ENCODE data around the gene FCN2. TPM values are rescaled to one million over a fixed set of nuclear protein-coding genes. Genes with fewer than 3 reads are reported as not detected.

Gene FCN2
- total RNA-seq, 1 donor, result not detected

DNA sequence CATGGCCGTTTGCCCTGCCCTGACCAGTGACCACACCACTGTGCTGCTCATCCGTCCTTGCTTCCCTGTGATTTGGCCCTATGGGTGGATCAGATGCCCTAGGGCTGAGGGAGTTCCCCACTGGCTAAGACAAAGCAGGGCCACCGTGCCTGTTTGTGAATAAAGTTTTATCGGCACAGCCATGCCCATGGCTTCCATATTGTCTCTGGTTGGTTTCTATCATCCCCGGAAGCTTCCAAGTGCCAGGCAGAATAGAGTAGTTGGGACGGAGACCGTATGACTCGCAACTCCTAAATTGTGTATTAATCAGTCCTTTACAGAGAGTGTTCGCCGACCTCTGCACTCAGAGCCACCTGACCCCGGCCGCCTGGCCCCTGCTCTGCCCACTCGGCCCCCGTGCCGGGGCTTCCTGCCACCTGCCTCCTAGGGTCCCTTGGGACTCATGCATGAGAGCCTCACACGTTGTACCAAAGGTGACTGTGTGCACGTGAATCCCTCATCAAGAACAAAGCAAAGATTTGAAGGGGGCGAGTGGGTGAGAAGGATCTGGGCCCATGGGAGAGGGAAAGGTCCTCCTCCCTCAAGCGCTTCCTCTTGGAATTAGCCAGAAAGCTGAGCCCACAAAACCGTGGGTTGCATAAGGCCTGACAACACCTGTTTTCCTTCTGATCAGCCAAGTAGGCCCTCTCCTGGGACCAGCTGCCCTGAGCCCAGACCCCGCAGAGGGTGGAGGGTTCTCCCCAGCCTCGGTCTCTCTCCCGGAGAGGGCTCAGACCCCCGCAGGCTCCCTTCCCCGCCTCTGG lies 11.7 kb upstream of the FCN2 start:
- Histone ChIP-seq H3K4me2 (ENCODE audit: insufficient read depth, low read length) (no peak overlapping the region), H3K4me3 (ENCODE audit: insufficient read depth, low read length) (no peak overlapping the region), H3K27me3 (ENCODE audit: insufficient read depth, low read length) (peaks cover 10% of the 10 kb centered on the region), H3K4me1 (ENCODE audit: insufficient read depth, low read length) (peaks cover 3% of the 10 kb centered on the region), H3K27ac (ENCODE audit: low read depth, low read length) (no peak overlapping the region), H4K20me1 (ENCODE audit: insufficient read depth, low read length) (no peaks in the 10 kb centered on the region), H3K9me3 (ENCODE audit: low read depth, low read length) (no peaks in the 10 kb centered on the region), H3K36me3 (ENCODE audit: insufficient read depth, low read length) (no peaks in the 10 kb centered on the region), H3K79me2 (ENCODE audit: insufficient read depth, low read length) (no peaks in the 10 kb centered on the region), H2AFZ (ENCODE audit: low read length) (no peak overlapping the region)
- DNase-seq (ENCODE audit: insufficient read length, low spot score, missing footprints), result no peak
- TF ChIP-seq, protein P1, sequence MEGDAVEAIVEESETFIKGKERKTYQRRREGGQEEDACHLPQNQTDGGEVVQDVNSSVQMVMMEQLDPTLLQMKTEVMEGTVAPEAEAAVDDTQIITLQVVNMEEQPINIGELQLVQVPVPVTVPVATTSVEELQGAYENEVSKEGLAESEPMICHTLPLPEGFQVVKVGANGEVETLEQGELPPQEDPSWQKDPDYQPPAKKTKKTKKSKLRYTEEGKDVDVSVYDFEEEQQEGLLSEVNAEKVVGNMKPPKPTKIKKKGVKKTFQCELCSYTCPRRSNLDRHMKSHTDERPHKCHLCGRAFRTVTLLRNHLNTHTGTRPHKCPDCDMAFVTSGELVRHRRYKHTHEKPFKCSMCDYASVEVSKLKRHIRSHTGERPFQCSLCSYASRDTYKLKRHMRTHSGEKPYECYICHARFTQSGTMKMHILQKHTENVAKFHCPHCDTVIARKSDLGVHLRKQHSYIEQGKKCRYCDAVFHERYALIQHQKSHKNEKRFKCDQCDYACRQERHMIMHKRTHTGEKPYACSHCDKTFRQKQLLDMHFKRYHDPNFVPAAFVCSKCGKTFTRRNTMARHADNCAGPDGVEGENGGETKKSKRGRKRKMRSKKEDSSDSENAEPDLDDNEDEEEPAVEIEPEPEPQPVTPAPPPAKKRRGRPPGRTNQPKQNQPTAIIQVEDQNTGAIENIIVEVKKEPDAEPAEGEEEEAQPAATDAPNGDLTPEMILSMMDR (IDR thresholded peaks at IDR 0.05; ENCODE audit: extremely low read depth, low read depth, low read length), result no peak

DNA sequence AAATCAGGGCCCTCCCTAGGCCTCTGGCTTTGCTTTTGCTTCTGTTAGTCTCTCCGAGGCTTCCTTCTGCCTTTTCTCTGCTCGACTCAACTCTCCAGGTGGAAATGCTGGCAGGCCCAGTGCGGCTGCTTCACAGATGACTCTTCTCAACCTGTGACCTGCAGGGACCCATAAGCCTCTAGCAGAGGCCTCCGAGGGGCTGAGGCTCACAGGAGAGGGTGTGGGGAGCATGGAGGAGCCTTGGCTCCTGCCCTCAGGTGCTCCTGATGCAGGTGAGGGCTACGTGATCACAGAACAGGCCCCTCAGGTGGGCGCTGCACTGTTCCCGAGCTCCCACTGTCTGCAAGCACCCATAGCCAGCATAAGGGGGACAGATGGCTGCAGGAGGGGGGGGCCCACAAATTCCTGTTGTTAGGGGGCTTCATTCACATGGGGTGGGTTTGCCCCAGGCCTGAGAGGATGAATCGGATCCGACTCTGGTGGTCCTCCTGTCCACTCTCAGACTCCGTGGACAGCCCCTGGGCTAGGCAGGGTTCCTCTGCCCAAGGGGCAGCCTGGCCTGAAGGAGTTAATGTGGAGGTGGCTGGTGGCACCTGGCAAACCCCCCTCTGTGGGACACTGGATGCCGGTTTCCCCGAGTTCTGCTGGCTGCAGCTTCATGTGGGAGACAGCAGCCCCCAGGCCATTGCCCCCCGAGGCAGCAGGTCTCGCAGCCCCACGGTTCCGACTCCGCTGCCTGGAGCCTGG lies 10.9 kb upstream of the FCN2 start:
- DNase-seq (ENCODE audit: insufficient read length, low spot score, missing footprints), result peak; percentile 56
- no peaks in the 10 kb centered on the region for H3K4me1 ChIP-seq (ENCODE audit: insufficient read depth, low read length)
- TF ChIP-seq, protein P1 (IDR thresholded peaks at IDR 0.05; ENCODE audit: extremely low read depth, low read depth, low read length), result no peak

DNA sequence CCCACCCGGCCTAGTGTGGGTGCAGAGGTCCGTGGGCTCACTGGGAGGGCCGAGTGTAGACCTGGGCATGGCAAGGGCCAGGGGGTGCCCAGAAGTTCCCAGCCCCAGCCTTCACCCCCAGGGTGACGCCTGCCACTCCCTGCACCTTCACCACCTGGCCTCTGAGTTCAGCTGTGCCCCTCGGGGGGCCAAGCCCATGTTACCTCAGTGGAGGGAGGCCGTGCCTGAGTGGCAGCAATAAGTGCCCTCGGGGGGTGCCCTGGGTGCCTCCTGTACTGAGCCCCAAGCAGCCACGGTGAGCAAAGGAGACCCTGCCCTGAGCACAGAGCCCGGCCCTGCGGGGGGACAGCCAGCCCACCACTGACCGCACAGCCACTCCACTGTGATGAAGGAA lies 10.3 kb upstream of the FCN2 start:
- Histone ChIP-seq H3K27me3 (ENCODE audit: insufficient read depth, low read length) (peaks cover 7% of the 10 kb centered on the region), H2AFZ (ENCODE audit: low read length) (no peak overlapping the region), H3K4me3 (ENCODE audit: insufficient read depth, low read length) (no peak overlapping the region), H4K20me1 (ENCODE audit: insufficient read depth, low read length) (no peaks in the 10 kb centered on the region), H3K9me3 (ENCODE audit: low read depth, low read length) (no peaks in the 10 kb centered on the region), H3K27ac (ENCODE audit: low read depth, low read length) (no peak overlapping the region), H3K36me3 (ENCODE audit: insufficient read depth, low read length) (no peaks in the 10 kb centered on the region), H3K79me2 (ENCODE audit: insufficient read depth, low read length) (no peaks in the 10 kb centered on the region), H3K4me1 (ENCODE audit: insufficient read depth, low read length) (no peaks in the 10 kb centered on the region), H3K4me2 (ENCODE audit: insufficient read depth, low read length) (no peak overlapping the region)
- TF ChIP-seq, protein P1 (IDR thresholded peaks at IDR 0.05; ENCODE audit: extremely low read depth, low read depth, low read length), result no peak
- DNase-seq (ENCODE audit: insufficient read length, low spot score, missing footprints), result no peak

More for the DNA sequence above, 10.9 kb upstream of the FCN2 start:
- H3K4me3 ChIP-seq (ENCODE audit: insufficient read depth, low read length), result no peak overlapping the region
- no peaks in the 10 kb centered on the region for H3K36me3 ChIP-seq (ENCODE audit: insufficient read depth, low read length)
- H3K27me3 ChIP-seq (ENCODE audit: insufficient read depth, low read length), result peaks cover 8% of the 10 kb centered on the region
- H3K79me2 ChIP-seq (ENCODE audit: insufficient read depth, low read length), result no peaks in the 10 kb centered on the region
- no peaks in the 10 kb centered on the region for H3K9me3 ChIP-seq (ENCODE audit: low read depth, low read length)
- H4K20me1 ChIP-seq (ENCODE audit: insufficient read depth, low read length), result no peaks in the 10 kb centered on the region
- H2AFZ ChIP-seq (ENCODE audit: low read length), result no peak overlapping the region
- no peak overlapping the region for H3K4me2 ChIP-seq (ENCODE audit: insufficient read depth, low read length)
- no peak overlapping the region for H3K27ac ChIP-seq (ENCODE audit: low read depth, low read length)

All from osteoblast (primary cell).